ENCODE data around the gene DOCK10.

DNA sequence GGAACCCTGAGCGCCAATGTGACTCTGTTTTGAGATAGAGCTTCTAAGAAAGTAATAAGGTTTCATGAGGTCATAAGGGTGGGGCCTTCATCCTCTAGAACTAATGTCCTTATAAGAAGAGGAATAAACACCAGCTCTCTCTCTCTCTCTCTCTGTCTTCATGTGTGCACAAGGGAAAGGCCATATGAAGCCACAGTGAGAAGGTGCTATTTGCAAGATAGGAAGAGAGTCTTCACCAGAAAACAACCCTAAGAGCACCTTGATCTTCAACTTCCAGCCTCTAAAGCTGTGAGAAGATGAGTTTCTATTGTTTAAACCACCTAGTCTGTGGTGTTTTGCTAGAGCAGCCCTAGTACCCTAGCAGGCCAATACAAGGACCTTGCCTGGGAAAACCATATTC, 55.8 kb downstream of the DOCK10 start:
- TF ChIP-seq, protein P1, sequence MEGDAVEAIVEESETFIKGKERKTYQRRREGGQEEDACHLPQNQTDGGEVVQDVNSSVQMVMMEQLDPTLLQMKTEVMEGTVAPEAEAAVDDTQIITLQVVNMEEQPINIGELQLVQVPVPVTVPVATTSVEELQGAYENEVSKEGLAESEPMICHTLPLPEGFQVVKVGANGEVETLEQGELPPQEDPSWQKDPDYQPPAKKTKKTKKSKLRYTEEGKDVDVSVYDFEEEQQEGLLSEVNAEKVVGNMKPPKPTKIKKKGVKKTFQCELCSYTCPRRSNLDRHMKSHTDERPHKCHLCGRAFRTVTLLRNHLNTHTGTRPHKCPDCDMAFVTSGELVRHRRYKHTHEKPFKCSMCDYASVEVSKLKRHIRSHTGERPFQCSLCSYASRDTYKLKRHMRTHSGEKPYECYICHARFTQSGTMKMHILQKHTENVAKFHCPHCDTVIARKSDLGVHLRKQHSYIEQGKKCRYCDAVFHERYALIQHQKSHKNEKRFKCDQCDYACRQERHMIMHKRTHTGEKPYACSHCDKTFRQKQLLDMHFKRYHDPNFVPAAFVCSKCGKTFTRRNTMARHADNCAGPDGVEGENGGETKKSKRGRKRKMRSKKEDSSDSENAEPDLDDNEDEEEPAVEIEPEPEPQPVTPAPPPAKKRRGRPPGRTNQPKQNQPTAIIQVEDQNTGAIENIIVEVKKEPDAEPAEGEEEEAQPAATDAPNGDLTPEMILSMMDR (conservative IDR thresholded peaks at IDR 0.05; ENCODE audit: low read length) = no peak
- no peak for TF ChIP-seq EZH2phosphoT487 (IDR thresholded peaks at IDR 0.05; ENCODE audit: borderline replicate concordance, low read depth, low read length)
